Nephron (organoid): ENCODE data around the gene FGGY.
"Not testable (repeated sequence)": the region's sequence is repeated elsewhere in the genome, so short reads cannot be mapped to it uniquely, and the experiment has no call there.

ENCODE experiments used
- H3K27ac Mint-ChIP-seq, 3 experiments: 2 replicates each; pipeline ENCODE4 v1.8.0; 2020; ENCODE audit warnings: mixed read lengths in 3 of 3, mild to moderate bottlenecking in 2 of 3, moderate library complexity in 1 of 3
- H3K27me3 Mint-ChIP-seq: 2 replicates; pipeline ENCODE4 v1.8.0; 2021; ENCODE audit warnings: low read depth, mild to moderate bottlenecking, moderate library complexity, mixed read lengths
- H3K36me3 Mint-ChIP-seq: 2 replicates; pipeline ENCODE4 v1.8.0; 2020; ENCODE audit warnings: low read depth, mixed read lengths
- H3K4me1 Mint-ChIP-seq: 2 replicates; pipeline ENCODE4 v1.8.0; 2020; ENCODE audit warnings: mixed read lengths
- H3K4me3 Mint-ChIP-seq, 3 experiments: 2 replicates each; pipeline ENCODE4 v1.8.0; 2020; ENCODE audit warnings: mild to moderate bottlenecking in 3 of 3, mixed read lengths in 3 of 3, moderate library complexity in 2 of 3
- H3K9me3 Mint-ChIP-seq: 2 replicates; pipeline ENCODE4 v1.8.0; 2020; ENCODE audit warnings: mixed read lengths
- CTCF ChIP-seq, 3 experiments: fragments of 200-600 bp; sonication (generic); IDR thresholded peaks; one replicate each; pipeline ENCODE4 v1.5.0; 2021; ENCODE audit warnings: antibody characterized with exemption in 3 of 3; ENCODE audit not compliant: unreplicated experiment in 3 of 3

Gene FGGY

DNA sequence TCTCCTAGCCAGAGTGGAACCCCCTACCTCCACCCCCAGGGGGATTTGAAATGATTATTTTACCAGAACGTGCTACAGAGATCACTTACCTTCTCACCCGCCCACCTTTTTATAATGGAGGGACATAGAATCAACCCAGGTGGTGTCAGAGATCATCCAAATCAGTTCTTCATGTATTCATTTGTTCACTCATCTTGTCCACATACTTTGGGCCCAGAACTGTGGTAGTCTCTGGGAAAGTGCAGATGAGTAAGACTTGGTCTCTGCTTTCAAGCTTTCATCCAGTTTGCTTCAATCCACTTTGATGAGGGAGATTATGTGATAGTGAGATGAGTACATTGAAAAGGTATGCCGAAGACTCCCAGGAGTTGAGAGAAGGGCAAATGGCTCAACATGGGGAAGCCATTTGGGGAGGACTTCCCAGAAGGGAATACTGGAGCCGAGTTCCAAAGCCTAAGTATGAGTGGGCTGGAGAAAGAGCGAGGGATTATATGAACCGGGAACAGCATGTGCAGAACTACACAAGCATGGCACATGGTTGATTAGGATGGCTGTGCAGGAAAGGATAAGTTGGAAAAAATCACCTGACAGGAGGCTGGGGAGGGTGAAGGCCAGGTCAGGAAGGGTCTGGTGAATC is 1.9 kb downstream of the FGGY start:
- peaks cover 29% of the 10 kb centered on the region for H3K4me1 Mint-ChIP-seq
- H3K9me3 Mint-ChIP-seq = peaks cover 15% of the 10 kb centered on the region
- H3K27ac Mint-ChIP-seq = peak overlapping the region; percentile 93 to 97 (median 95)
- H3K27me3 Mint-ChIP-seq = no peaks in the 10 kb centered on the region
- H3K4me3 Mint-ChIP-seq = peak overlapping the region in 1 of 3 experiments; percentile 20
- peaks cover 19% of the 10 kb centered on the region for H3K36me3 Mint-ChIP-seq
- TF ChIP-seq CTCF (IDR thresholded peaks at IDR 0.05; ENCODE audit: unreplicated experiment in 3 of 3) = no peak

DNA sequence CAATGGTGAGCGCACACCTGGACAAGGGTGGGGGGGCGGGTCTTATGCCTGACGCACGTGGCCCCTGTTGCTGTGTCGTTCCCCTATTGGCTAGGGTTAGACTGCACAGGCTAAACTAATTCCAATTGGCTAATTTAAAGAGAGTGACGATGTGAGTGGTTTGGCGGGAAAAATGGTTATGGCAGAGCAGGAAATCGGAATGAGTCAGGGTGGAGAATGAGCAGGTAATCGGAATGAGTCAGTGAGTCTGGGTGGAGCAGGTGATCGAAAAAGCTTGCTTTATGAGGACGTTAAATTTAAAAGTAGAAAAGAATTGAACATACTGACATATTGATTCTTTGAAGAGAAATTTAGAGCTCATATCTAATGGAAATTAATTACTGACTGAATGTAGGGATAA is 2.8 kb downstream of the FGGY start:
- H3K27ac Mint-ChIP-seq = peak overlapping the region; percentile 74 to 95 (median 93)
- not testable (repeated sequence) for H3K27me3 Mint-ChIP-seq
- peaks cover 29% of the 10 kb centered on the region for H3K4me1 Mint-ChIP-seq
- peaks cover 23% of the 10 kb centered on the region for H3K9me3 Mint-ChIP-seq
- H3K36me3 Mint-ChIP-seq = peaks cover 27% of the 10 kb centered on the region
- H3K4me3 Mint-ChIP-seq = peak overlapping the region in 2 of 3 experiments; percentile 5 to 6

DNA sequence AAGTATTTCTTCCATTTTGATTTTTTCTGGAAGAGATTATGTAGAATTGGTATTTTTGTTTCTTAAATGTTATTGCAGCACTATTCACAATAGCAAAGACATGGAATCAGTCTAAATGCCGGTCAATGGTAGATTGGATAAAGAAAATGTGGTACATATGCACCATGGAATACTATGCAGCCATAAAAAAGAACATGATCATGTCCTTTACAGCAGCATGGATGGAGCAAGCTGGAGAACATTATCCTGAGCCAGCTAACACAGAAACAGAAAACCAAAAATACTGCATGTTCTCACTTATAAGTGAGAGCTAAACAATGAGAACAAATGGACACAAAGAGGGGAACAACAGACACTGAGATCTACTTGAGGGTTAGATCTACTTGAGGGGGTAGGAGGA is 5.4 kb downstream of the FGGY start:
- TF ChIP-seq CTCF (IDR thresholded peaks at IDR 0.05; ENCODE audit: unreplicated experiment in 3 of 3) = no peak
- Mint-ChIP-seq H3K4me3 (no peak overlapping the region), H3K36me3 (peaks cover 42% of the 10 kb centered on the region), H3K27ac (no peak overlapping the region), H3K9me3 (peaks cover 39% of the 10 kb centered on the region), H3K4me1 (peaks cover 17% of the 10 kb centered on the region), H3K27me3 (no peaks in the 10 kb centered on the region)

DNA sequence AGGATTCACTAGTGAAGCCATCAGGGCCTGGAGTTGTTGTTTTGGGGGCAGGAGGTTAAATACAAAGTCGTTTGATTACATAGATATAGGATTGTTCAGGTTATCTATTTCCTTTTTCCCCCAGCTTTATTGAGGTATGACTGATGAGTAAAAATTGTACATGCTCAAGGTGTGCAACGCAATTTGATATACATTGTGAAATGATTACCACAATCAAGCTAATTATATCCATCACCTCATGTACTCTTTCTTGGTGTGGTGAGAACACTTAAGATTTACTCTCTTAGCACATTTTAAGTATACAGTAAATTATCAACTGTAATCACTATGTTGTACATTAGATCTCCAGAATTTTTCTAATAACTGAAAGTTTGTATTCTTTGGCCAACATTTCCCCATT is 6.0 kb downstream of the FGGY start:
- no peak for TF ChIP-seq CTCF (IDR thresholded peaks at IDR 0.05; ENCODE audit: unreplicated experiment in 3 of 3)
- Mint-ChIP-seq H3K27ac (no peak overlapping the region), H3K4me3 (no peak overlapping the region), H3K9me3 (peaks cover 39% of the 10 kb centered on the region), H3K36me3 (peaks cover 42% of the 10 kb centered on the region), H3K4me1 (peaks cover 13% of the 10 kb centered on the region), H3K27me3 (no peaks in the 10 kb centered on the region)

- Mint-ChIP-seq H3K27ac (no peak overlapping the region), H3K4me1 (peaks cover 10% of the 10 kb centered on the region), H3K9me3 (peaks cover 36% of the 10 kb centered on the region), H3K4me3 (no peak overlapping the region), H3K27me3 (no peaks in the 10 kb centered on the region), H3K36me3 (peaks cover 42% of the 10 kb centered on the region)
- TF ChIP-seq CTCF (IDR thresholded peaks at IDR 0.05; ENCODE audit: unreplicated experiment in 3 of 3) = no peak
Measured at GRCh38 chr1:59305188-59305587, 8.3 kb downstream of the FGGY start.

- peaks cover 28% of the 10 kb centered on the region for H3K36me3 Mint-ChIP-seq
- no peak overlapping the region for H3K4me3 Mint-ChIP-seq
- H3K4me1 Mint-ChIP-seq = peaks cover 15% of the 10 kb centered on the region
- H3K27me3 Mint-ChIP-seq = no peaks in the 10 kb centered on the region
- H3K9me3 Mint-ChIP-seq = peaks cover 29% of the 10 kb centered on the region
- H3K27ac Mint-ChIP-seq = peak overlapping the region in 1 of 3 experiments; percentile 13
- no peak for TF ChIP-seq CTCF (IDR thresholded peaks at IDR 0.05; ENCODE audit: unreplicated experiment in 3 of 3)
Measured at GRCh38 chr1:59307591-59307990, 10.7 kb downstream of the FGGY start.
